GM21786 (cell line): ENCODE results near the gene DYNLT1.
"Not testable (repeated sequence)": the region's sequence is repeated elsewhere in the genome, so short reads cannot be mapped to it uniquely, and the experiment has no call there.

ENCODE experiments used
- ATAC-seq: cut with Tn5 transposase; IDR thresholded peaks from one replicate; pipeline ENCODE4 v1.9.1; 2021; ENCODE audit not compliant: unreplicated experiment

DYNLT1 gene

DNA sequence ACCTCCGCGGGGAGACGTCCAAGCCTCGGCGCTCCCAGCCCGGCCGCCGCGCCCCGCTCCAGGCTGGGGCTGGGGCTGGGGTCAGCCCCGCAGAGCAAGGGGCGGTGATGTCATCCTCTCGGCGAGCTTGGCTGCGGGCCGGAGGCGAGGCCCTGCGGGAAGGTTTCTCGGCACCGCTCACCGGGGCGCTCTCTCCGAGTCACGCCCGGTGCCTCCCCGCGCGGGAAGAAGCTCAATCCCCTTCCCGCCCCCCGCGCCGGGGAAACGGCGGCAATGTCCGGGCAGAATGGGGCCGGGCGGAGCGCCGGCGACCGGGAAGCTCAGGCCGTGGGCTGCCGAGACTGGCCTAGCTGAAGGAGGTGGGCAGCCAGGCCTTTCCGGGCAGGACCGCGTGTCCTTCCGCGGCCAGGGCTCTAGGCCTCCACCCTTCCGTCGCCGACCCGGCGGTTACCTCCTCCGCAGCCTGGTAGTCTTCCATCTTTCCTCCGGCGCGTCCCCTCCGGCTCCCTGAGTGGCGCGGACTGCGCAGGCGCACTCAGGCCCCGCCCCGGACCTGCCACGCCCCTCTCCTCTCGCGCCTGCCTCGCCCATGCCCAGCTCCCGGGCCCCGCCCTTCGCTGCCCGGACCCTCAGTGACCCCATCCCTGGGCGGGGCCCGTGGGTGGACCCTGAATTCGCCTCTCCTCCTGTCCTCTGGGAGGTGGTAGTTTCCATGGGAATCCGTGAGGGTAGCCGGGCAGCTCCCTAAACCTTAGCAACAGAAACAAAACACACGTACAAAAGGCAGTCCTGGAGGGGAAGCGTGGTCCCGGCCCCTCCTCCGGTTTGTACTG is at the start of gene DYNLT1:
Gene DYNLT1, minus strand, starts transcription at position 513 of the 833 bp plus-strand sequence. Its CDS starts 35 bp downstream, at position 478.
- ATAC-seq: peak; percentile 42

- no peak for ATAC-seq
Observed at GRCh38 chr6:158688860-158689259, 44.3 kb upstream of the DYNLT1 start.

GRCh38 chr6:158687506-158687905 is 43.0 kb upstream of the DYNLT1 start:
- no peak for ATAC-seq

DNA sequence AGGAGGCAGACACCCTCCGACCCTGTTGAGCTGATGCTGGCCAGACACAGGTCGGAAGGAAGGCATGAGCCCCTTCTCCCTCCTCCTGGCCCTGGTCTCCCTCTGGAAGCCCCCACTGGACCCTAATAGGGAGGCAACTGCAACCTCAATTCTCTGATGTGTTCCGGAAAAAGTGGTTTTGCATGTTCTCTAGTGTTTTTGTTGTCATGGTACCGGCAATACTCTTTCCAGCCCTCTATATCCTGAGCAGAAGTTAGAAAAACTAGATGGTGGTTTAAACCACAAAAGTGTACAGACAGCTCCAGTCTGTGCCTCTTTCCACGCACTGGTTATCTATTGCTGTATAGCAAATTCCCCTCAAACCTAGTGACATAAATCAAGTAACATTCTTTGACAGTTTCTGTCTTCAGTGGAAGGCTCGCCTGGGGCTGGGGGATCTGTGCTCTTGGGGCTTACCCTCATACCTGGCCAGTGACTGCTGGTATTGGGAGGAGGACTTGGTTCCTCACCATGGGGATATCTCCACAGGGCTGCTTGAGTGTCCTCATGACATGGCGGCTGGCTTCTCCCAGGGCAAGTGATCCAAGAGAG is 42.3 kb upstream of the DYNLT1 start:
- ATAC-seq: no peak

GRCh38 chr6:158686311-158686710 is 41.8 kb upstream of the DYNLT1 start:
- ATAC-seq: no peak

GRCh38 chr6:158684745-158685324 is 40.3 kb upstream of the DYNLT1 start:
- no peak for ATAC-seq

DNA sequence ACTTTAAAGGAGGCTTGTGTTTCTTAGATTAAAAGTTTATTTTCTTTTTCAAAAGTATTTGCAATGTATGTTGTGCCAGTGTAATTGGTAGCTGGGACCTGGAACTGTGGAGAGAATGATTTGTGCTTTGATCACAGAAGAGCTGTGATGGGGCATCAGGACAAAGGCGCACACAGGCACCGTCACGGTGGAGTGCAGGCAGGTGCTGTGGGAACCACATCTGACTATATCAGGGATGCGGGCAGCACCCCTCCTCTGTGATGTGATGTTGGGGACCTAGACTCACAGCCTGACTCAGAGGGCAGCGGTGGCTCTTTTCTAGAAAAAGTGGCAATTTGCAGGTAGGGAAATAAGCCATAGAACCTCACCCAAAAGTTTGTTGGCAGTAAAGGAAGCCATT is 39.8 kb upstream of the DYNLT1 start:
- ATAC-seq: no peak

GRCh38 chr6:158680481-158680880 is 35.9 kb upstream of the DYNLT1 start:
- ATAC-seq: no peak

DNA sequence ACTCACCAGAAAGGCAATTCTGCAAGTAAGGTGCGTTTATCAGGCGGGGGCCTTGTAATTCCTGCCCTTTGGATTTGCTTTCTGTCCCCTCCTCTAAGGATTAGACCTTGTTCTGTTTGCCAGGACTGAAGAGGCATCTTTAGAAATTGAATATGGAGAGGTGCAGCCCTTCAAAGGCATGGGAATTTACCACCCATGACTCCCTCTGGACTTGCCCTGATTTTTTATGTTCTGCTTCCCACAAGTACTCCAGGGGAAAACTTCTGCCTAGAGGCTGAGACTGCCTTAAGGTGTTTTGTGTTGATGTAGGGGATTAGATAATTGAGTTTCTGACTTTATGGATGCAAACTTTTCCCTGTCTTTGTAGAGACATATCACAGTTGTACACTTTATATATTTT is 35.5 kb upstream of the DYNLT1 start:
- ATAC-seq: no peak

GRCh38 chr6:158677906-158678578 is 33.5 kb upstream of the DYNLT1 start:
- no peak for ATAC-seq

DNA sequence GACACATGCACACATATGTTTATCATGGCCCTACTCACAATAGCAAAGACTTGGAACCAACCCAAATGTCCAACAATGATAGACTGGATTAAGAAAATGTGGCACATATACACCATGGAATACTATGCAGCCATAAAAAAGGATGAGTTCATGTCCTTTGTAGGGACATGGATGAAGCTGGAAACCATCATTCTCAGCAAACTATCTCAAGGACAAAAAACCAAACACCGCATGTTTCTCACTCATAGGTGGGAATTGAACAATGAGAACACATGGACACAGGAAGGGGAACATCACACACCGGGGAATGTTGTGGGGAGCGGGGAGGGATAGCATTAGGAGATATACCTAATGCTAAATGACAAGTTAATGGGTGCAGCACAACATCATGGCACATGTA is 32.6 kb upstream of the DYNLT1 start:
- not testable (repeated sequence) for ATAC-seq

- ATAC-seq: no peak
Observed at GRCh38 chr6:158674342-158675131, 30.0 kb upstream of the DYNLT1 start.

GRCh38 chr6:158672726-158673125 is 28.2 kb upstream of the DYNLT1 start:
- no peak for ATAC-seq

GRCh38 chr6:158672119-158672518 is 27.6 kb upstream of the DYNLT1 start:
- not testable (repeated sequence) for ATAC-seq

- ATAC-seq: no peak
Observed at GRCh38 chr6:158669145-158670035, 24.8 kb upstream of the DYNLT1 start.

- ATAC-seq: no peak
Observed at GRCh38 chr6:158668707-158669103, 24.2 kb upstream of the DYNLT1 start.

GRCh38 chr6:158667360-158667981 is 22.9 kb upstream of the DYNLT1 start:
- no peak for ATAC-seq

GRCh38 chr6:158666628-158667359 is 22.3 kb upstream of the DYNLT1 start:
- ATAC-seq: no peak

GRCh38 chr6:158665332-158665731 is 20.8 kb upstream of the DYNLT1 start:
- ATAC-seq: no peak
